ENCODE measurements around the gene VCX.
"Not testable (repeated sequence)": the region's sequence is repeated elsewhere in the genome, so short reads cannot be mapped to it uniquely, and the experiment has no call there.

The VCX gene

DNA sequence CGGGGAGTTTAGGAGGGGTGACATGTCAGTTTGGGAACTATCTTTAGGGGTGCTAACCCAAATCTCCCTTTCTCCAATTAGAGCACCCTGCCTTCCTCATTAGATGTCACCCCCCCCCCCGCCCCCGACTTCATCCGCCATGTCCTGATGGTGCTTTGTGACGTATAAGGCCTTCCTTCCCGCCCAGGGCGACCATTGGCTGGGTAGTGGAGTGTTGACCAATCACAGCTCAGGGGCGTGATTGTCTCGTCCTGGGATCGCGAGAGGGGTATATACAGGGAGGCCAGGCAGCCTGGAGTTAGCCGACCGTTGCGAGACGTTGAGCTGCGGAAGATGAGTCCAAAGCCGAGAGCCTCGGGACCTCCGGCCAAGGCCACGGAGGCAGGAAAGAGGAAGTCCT lies at the start of gene VCX:
Gene VCX, plus strand, starts transcription at position 301 of the 400 bp plus-strand sequence. Its CDS starts 33 bp downstream, at position 334.
- TF ChIP-seq CTCF (IDR thresholded peaks at IDR 0.05): not testable (repeated sequence)

DNA sequence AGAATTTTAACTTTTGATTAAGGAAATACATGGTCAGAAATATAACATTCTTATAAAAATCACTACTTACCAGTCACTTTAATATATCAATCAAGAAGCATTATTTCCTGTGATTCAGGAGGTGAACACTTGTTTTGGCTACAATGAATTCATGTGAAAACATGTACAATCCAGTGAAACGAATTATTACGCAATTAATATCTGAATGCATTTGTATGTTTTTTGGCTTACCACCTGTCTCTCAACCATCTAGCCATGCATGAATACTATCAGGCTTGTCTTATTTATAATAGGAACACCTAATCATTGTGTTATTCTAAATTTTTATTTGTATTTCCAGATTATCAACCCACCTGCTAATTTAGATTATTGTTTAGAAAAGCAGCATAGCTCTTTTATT lies 44.6 kb upstream of the VCX start:
- no peak for TF ChIP-seq CTCF (IDR thresholded peaks at IDR 0.05)

GRCh38 chrX:7801711-7802110 lies 41.3 kb upstream of the VCX start:
- no peak for TF ChIP-seq CTCF (IDR thresholded peaks at IDR 0.05)

DNA sequence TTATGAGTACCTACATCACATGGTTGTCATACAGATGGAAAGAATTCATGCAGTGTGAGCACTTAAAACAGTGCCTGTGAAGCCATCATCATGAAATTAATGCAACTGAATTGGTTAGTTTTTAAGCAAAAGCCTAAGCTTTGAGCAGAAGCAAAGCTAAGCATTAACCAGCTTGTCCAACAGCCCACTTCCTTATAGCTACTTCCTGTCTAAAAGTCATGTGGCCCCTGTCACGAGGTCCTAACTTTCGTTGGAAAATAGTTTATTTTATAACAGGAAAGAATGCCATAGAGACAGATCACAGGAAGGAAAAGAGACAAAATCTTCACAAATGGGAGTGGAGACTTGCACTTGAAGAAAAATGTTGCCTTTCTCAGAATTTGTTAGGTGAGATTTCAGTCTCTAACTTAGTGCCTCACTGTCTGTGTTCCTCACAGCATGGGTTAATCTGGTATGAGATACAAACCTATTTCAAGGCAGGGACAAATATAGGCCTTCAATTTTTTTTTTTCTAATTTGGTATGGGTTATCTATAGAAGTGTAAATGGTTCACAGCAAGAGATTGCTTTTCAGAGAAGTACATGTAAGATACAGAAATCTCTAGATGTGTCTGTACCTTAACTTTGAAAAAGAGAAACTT lies 27.7 kb upstream of the VCX start:
- TF ChIP-seq CTCF (IDR thresholded peaks at IDR 0.05): no peak

DNA sequence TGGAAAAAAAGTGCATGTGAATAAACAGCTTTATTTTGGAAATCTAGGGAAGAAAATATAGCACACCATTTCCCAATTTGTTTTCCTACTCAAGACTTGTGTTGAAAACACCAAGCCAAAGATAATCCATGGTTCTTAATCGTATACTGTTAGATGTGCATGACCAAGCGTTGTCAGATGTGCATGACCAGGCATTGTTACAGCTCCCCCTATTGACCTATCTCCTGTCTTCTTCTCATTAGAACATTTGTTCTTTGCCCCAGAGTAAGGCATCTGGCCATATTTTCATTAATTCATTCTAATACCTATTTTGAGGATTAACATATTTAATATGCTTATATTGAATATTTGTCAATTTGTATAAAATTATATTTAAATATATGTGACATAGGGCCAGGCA lies 14.4 kb upstream of the VCX start:
- no peak; the same call in 1 of the 2 replicates for TF ChIP-seq CTCF (IDR thresholded peaks at IDR 0.05)

DNA sequence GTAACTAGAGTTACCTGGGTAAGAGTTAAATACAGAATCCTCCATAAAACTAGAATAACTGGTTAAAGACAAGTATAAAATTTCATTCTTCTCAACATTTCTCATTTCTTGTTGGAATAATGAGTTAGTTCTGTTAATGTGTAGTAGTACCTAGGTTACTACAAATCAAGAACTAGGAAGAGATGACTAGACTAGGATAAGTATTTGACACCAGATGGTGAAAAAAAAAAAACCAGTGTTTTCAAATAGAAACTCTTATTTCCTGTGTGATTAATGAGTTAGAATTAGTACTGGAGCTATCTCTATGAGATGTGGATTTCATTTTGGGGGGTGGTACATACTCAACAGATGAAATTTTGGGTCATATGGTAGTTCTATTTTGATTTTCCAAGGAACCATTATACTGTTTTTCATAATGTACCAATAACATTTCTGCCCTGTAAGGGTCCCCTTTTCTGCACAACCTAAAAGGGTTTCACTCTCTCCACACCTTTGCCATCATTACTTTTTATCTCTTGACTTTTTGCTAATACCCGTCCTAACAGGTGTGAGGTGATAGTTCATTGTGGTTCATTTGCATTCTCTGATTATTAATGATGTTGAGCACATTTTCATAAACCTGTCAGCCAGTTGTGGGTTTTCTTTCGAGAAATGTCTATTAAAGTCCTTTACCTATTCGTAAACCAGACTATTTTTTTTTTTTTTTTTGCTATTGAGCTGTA lies 1.7 kb upstream of the VCX start:
- no peak for TF ChIP-seq CTCF (IDR thresholded peaks at IDR 0.05)

- no peak for TF ChIP-seq CTCF (IDR thresholded peaks at IDR 0.05)
Observed at GRCh38 chrX:7852166-7852565, 9.2 kb downstream of the VCX start.
